DMS 273 treated with DMSO at 0.1 percent for 48 hours (cell line): Measurements from ENCODE around the gene TMEM233.
A peak's percentile ranks its signal among the peaks of the same experiment; 100 is the strongest.

Experiments used
- DNase-seq: peaks from one replicate; lab custom pipeline; 2025; lab: John Stamatoyannopoulos, UW

TMEM233 gene

DNA sequence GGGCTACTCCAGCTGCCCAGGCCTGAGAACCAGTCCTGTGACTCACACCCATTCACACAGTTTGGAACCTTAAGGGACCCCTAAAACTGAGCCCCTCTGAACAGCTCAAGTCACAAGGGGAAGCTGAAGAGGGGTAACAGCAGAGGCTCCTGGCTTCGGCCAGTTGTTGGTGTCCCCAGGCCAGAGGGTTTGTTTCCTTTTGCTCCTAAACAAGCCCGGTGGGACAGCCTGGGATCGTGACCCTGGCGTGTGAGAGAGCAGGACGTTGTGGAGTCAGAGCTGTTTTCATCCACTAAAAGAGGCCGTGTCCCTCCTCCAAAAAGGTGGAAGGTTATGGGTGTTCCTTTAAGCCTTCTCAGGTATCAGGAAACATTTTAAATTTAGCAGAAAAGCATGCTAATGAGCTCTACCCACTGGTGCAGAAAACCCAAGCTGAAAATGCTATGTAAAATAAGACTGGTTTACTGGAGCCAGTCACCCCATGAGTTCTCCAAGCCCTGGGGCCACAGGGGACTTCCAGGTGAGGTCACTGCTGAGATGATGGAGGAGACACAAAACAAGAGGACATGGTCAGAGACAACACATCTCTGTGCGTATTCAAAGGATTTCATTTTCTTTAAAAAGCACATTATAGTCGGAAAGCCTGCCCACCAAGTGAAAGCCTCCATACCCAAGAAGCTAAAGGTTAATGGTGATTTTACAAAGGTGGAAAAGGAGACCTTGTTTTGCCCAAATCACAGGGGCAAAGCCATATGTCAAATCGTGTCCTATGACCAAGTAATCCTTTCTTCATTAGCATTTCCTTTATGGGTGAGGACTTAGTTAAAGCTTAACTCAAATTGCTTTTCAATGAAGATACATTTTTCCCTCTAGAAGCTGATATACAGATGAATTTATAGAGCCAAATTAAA, 88.4 kb downstream of the TMEM233 start:
- no peak for DNase-seq

DNA sequence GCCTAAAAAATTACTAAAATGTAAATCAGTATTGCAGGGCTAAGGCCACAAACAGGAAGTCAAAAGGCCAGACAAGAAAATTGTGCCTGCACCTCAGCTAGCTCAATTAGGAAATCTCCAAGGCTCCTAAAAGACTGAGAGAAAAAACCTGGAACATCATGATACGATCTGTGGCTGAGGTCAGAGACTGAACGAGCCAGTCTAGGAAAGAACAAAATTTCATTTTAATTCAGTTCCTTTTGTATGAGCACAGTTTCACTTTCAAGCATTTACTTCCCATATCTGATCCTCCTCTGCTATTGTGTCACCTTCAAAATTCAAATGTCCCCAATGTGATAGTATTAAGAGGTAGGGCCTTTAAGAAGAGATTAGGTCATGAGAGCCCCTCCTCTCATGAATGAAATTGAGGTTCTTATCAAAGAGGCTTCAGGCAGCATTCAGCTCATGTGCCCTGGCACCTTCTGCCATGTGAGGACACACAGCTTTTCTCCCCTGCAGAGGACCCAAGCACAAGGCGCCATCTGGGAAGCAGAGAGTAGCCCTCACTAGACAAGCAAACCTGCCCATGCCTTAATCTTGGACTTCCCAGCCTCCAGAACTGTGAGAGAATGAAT, 89.2 kb downstream of the TMEM233 start:
- no peak for DNase-seq

DNA sequence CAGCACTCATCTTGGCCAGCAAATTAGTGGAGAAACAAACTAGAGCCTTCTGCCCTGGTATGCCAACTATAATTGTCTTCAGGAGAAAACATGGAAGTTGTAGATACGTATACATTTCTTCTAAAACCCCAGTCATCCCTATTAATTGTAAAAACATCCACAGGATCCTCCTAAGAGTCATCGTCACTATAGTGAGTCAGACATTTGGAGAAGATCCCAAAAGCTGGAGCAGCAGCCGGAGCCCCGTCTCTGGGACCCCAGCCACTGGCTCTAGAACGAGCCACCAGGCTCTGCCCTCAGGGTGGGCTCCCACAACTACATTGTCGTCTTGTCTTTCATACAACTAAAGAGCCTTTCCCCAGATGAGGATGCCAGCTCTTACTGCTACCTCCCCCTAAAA, 89.8 kb downstream of the TMEM233 start:
- no peak for DNase-seq

DNA sequence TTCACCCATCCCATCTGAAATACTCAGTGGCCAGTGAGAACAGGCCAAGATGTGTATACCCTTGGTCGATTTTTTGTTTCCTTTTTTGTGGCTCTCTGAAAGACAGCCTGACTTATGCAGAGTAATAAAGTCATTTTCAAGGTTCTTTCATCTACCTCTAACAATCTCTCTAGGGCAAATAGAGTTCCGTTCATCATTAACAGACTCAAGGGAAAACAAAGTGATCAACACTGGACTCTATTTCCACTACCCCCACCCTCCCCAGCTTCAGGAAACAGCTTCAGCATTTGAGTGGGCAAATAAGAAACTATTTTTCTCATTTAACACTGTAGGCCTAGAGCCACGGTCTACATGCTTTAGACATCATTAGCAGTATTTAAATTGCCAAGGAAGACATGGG, 90.2 kb downstream of the TMEM233 start:
- no peak for DNase-seq

DNA sequence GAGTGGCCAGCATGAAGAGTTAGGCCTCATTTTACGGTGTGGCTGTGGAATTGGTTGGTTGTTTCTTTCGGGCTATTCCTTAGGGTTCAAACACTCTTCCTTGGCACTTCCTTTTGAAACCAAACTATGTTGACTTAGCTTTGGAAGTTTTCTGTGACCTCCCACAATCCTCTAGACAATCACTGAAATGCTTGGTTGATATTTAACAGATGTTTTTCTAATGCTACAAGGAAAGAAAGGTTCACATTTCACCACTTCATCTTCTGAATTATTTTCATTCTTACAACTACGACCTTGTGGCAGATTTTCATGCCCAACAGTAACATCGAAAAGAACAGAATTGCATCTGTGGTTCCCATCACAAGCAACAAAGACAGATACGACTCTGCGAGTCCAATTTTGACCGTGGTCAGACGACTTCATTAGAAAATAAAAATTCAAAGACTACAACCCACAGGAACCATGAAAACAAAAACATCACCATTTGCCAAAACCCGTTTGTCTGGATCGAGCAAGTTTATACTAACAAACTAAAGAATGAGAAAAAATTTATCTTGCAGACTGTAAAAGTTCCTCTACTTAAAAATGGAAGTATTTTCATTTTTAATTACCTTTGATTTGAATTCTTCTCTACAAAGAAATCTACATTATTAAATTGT, 91.3 kb downstream of the TMEM233 start:
- no peak for DNase-seq

DNA sequence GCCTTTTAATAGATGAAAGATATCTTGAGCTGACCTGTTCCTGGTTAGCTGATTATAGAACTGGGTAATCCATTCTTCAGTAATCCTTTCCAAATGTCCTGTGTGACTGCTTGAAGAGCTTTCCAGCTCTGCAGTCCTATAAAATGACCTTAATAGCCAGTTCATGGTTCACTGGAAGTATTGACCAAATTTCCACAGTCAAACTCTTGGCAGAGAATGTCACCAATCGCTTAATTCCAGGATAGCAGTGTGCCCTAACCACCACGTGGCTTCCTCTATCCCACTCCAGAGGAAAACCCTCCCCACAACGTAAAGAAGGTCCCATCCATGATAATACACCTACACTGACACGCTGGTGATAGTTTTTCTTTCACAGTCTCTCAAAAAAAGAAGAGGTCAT, 91.8 kb downstream of the TMEM233 start:
- DNase-seq, result no peak

DNA sequence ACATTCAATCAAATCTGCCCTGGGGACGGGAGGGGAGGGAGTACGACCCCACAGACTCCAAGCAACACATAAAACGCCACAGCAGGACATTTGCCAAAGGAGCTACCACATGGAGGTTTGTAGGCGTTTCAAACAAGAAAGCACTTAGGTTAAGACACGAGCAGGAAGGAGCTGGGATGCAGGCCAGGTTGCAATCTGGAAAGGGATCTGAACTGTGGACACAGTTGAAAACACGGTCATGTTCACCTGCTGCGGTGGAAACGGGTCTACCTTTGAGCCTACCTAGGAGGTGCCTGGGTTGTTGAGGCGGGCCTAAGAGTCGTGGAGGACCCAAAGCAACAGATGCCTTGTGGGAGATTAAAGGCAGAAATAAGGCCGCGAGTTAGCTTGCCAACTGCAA, 92.8 kb downstream of the TMEM233 start:
- DNase-seq, result no peak

DNA sequence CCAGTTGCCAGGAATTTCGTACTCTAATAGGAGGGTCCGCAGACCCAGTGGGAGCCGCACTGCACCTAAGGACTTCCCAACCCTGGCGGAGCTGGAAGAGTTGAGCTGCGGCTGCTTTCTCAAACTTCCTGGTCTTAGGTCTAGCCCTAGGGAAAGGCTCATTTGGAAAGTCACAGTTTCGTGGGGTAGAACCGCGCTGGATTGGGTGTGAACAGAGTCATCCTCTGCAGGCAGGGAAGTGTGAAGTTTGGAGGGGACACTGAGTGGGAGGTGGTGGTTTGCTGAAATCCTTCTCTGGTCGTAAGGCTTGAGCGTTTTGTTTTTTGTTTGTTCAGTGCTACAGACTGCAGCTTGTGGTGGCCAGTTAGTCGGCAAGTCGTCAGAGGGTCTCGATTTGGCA, 93.2 kb downstream of the TMEM233 start:
- DNase-seq, result no peak

DNA sequence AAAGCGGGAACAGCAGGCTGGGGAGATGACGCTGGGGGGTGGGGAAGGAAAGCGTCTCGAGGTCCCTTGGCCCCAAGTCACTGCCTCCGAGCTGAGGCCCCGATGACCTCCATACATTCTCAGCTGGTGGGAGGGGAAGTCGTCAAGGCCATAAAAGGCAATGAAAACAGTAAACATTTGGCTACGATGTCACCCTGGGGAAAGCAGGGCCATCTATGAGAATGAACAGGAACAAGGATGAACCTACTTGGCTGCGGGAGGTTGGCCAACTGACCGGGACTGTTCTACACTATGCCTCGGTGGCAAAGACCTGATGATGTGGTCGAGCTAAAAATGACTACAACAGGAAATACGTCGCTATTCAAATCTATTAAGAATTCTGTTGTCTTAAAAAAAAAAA, 93.8 kb downstream of the TMEM233 start:
- no peak for DNase-seq

DNA sequence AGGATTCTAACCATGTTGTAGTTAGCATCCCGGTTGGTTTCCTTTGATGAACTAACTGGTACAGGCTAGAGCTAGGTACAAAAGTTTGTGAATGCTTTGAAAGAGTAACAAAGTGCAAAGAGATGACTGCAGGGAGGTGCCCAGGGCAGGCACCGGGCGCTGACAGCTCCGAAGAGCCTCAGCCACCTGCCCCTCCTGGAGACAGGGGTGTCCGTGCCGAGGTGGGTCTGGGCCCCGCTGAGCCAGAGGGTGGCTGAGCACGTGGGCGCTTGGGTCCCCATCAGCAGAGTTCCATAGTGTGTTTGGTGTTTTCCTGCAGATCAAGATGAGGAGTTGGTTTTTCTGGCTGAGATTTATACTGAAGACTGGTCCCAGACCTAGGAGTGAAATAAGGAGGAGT, 94.3 kb downstream of the TMEM233 start:
- no peak for DNase-seq

DNA sequence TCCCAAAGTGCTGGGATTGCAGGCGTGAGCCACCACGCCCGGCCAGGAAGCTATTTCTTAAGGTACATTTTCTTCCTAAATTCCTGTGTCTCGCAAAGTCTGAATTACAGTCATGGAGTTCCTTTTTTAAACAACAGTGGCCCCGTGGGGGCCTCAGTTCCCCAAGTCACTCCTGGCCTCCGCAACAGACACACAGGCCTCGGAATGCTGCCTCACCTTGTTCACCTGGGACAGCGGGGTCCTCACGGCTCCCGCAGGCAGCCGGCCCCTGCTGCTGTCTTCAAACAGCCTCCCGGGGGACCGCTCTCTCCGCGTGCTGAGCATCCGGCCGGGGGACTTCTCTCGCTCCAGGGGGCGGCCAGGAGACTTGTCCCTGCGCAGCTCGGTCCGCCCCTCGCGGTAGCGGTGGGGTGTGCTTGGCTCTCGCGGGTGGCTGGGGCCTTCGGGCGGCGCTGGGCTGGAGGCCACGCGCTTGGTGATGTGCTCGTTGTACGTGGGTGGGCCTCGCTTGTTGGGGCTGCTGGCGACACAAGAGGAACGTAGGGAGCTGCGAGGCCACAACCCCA, 96.4 kb downstream of the TMEM233 start:
- no peak for DNase-seq

DNA sequence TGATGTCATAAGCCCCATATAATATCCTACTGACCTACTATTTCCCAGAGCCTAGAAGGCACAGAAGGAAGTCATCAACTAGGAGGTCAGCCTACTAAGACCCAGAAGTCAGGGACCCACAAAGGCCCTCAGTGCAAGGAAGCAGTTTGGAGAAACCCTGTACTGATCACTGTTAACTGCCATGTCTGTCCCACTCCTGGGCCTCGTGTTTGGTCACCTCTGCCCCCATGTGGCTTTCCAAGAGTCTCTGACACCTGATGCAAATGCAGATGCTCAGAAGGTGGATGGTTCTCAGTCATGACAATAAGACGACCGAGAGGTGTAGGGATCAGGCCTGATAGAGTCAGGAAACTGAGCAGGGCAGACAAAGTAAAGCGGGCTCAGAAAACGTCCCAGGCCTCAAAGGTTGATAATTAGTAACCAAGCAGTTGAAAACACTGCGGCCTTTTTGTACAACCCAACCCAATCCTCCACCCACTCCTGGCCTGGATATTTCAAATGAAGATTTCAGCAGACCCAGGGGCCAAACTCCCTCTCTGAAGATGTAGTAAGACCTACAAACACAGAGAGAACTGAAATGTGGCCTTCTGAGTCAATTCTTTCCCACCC, 97.7 kb downstream of the TMEM233 start:
- DNase-seq, result no peak

DNA sequence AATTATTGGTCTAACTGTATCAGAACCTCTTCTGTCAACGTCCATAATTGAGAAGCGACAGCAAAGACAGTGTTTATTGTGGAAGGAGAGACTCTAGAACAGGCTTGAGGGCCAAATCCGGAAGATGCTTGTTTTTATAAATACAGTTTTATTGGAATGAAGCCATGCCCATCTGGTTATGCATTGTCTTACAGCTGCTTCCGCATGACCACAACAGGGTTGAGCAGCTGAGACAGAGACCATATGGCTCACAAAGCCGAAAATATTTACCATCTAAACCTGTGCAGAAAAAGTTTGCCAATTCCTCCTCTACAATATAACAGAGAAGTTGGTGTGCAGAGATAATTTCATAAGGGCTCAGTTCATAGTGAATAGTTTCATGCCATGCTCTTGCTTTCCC, 98.8 kb downstream of the TMEM233 start:
- DNase-seq, result peak; percentile 54
